Activated naive CD4-positive, alpha-beta T cell treated with anti-CD3 and anti-CD28 coated beads, Interleukin-2, amount 50 U/mL, for 72 hours (primary cell): Measurements from ENCODE around the gene HBA2. TPM values are rescaled to one million over a fixed set of nuclear protein-coding genes. Genes with fewer than 3 reads are reported as not detected.
"Not testable (repeated sequence)": the region's sequence is repeated elsewhere in the genome, so short reads cannot be mapped to it uniquely, and the experiment has no call there.

ENCODE experiments used
- ATAC-seq, 2 donors: fragments of 150-1000 bp; cut with Tn5 transposase; 2 replicates each; pipeline ENCODE4 v1.10.0; 2021; ENCODE audit warnings: mild to moderate bottlenecking in 2 of 2, moderate library complexity in 2 of 2
- DNase-seq, 2 donors: peaks; one replicate each; pipeline ENCODE4 v3.0.0; 2021 to 2022; ENCODE audit warnings: low spot score in 2 of 2
- H3K27ac Mint-ChIP-seq, 2 donors: one replicate each; pipeline ENCODE4 v1.8.0; 2022; ENCODE audit warnings: mild to moderate bottlenecking in 2 of 2, mixed read lengths in 2 of 2
- H3K36me3 Mint-ChIP-seq, 2 donors: one replicate each; pipeline ENCODE4 v1.8.0; 2022; ENCODE audit warnings: mixed read lengths in 2 of 2
- H3K9me3 Mint-ChIP-seq, 2 donors: one replicate each; pipeline ENCODE4 v1.8.0; 2022; ENCODE audit warnings: mixed read lengths in 2 of 2
- total RNA-seq, 2 donors: library from RNA; stranded (reverse); gene quantifications; one replicate each; pipeline ENCODE4 v1.2.3, GENCODE V29; 2022

HBA2 gene
- total RNA-seq, 2 donors from 2014 or later = not detected

DNA sequence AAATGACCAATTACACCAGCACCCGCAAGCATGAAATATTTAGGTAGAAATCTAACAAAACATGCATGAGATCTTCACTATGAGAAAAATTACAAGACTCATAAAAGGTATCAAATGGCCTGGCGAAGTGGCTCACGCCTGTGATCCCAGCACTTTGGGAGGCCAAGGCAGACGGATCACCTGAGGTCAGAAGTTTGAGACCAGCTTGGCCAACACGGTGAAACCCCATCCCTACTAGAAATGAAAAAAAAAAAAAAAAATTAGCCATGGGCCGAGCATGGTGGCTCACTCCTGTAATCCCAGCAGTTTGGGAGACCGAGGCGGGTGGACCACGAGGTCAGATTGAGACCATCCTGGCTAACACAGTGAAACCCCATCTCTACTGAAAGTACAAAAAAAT lies 31.4 kb downstream of the HBA2 start:
- DNase-seq, H3K27ac Mint-ChIP-seq, H3K9me3 Mint-ChIP-seq, ATAC-seq: not testable (repeated sequence)
- H3K36me3 Mint-ChIP-seq = peaks cover 9 to 12% of the 10 kb centered on the region in 2 donors

DNA sequence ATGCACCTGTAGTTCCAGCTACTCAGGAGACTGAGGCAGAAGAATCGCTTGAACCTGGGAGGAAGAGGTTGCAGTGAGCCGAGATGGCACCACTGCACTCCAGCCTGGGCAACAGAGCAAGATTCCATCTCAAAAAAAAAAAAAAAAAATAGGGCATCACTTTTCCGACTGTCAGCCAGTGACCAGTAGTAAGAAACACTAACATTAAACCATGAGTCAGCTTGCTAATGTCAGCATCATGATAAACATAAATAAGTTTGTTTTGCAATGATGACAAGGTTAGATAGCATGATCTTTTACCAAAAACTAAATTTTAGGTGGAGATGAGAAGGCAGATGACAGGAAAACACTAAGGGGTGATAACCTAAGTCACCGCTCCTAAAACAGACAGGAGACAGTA lies 36.7 kb downstream of the HBA2 start:
- not testable (repeated sequence) for H3K9me3 Mint-ChIP-seq, DNase-seq, ATAC-seq
- H3K36me3 Mint-ChIP-seq = peaks cover 10 to 12% of the 10 kb centered on the region in 2 donors
- H3K27ac Mint-ChIP-seq = peak overlapping the region in 1 of 2 donors; percentile 36

DNA sequence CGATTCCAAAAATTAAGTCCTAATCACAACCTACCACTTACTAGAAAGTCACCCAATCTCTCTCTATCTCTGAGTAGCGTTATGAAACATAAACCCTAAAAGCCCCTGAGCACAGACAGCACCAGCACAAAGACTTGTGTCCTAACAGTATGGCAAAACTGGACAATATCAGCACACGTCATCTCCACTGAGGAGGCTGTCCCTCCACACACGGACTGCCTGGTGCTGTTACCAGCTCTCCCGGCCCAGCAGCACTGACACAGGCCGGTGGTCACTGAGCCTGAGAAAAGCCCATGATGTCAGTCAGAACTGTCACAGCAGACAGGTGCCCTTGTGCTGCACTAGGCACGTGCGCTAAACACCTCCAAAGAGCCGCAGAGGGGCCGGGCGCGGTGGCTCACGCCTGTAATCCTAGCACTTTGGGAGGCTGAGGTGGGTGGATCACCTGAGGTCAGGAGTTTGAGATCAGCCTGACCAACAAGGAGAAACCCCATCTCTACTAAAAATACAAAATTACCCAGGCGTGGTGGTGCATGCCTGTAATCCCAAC lies 39.0 kb downstream of the HBA2 start:
- not testable (repeated sequence) for H3K9me3 Mint-ChIP-seq, H3K36me3 Mint-ChIP-seq, DNase-seq, ATAC-seq
- peak overlapping the region in 1 of 2 donors; percentile 52 for H3K27ac Mint-ChIP-seq

DNA sequence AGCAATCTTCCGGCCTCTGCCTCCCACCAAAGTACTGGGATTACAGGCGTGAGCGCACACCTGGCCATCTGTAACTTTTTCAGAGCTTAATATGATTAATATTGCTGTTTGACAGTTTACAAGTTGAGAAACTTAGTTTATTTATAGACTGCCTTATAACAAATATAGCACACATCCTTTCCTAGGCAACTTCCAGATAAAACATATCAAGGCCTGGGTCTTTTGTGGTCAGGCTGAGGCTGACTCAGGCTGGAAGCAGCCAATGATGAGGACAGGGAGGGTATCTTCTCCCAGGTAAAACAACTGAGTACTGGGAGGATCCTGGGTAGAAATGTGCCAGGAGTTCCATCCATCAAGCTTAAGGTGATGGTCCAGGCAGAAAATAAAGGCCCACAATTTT lies 40.3 kb downstream of the HBA2 start:
- no peaks in the 10 kb centered on the region for H3K9me3 Mint-ChIP-seq
- no peak for ATAC-seq
- H3K27ac Mint-ChIP-seq = peak overlapping the region in 1 of 2 donors; percentile 68
- no peak for DNase-seq
- peaks cover 3 to 6% of the 10 kb centered on the region in 2 donors for H3K36me3 Mint-ChIP-seq

DNA sequence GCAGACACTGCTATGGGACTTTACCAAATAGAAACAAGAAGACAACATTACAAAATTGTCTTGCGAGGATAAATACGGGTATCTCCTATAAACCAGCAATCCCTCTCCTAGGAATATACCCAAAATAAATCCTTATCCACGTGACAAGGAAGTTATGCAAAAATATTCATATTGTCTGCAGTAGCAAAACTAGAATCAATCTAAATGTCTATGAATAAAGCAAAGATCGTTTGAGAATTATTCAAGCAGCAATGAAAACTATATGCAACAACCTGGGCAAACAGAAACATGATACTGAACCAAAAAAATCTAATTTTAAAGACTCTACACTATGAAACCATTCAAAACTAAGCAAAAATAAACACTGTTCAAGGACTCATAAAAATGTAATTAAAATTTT lies 47.3 kb downstream of the HBA2 start:
- Mint-ChIP-seq H3K36me3 (no peaks in the 10 kb centered on the region), H3K27ac (peak overlapping the region in 1 of 2 donors; percentile 47), H3K9me3 (no peaks in the 10 kb centered on the region)
- no peak for DNase-seq
- no peak for ATAC-seq

Other genes starting within 250 kb of the HBA2 start
- gene POLR3K, start 119.3 kb upstream of the HBA2 start, total RNA-seq = 10 to 100 TPM; 40.6 to 44.3 TPM
- 10 to 100 TPM; 47.6 to 53.4 TPM for gene SNRNP25, start 119.0 kb upstream of the HBA2 start, total RNA-seq
- gene RHBDF1, start 100.2 kb upstream of the HBA2 start, total RNA-seq = under 1 TPM; 0.23 to 0.47 TPM
- gene MPG, start 94.7 kb upstream of the HBA2 start, total RNA-seq = 10 to 100 TPM; 32.6 to 65.6 TPM
- gene NPRL3, start 34.2 kb upstream of the HBA2 start, total RNA-seq = 10 to 100 TPM; 27.4 to 51.3 TPM
- not detected for gene HBZ, start 20.2 kb upstream of the HBA2 start, total RNA-seq
- not detected for gene HBM, start 6.9 kb upstream of the HBA2 start, total RNA-seq
- gene HBA1, start 3.8 kb downstream of the HBA2 start, total RNA-seq = not detected
- gene HBQ1, start 7.6 kb downstream of the HBA2 start, total RNA-seq = 1 to 10 TPM in 1 of 2 donors, not detected in 1; 2.1 TPM
- 10 to 100 TPM; 66.1 to 88.3 TPM for gene LUC7L, start 56.6 kb downstream of the HBA2 start, total RNA-seq
- gene FAM234A, start 61.9 kb downstream of the HBA2 start, total RNA-seq = 10 to 100 TPM in 1 of 2 donors, 1 to 10 TPM in 1; 3.8 to 11.5 TPM
- under 1 TPM in 1 of 2 donors, not detected in 1; 0.14 TPM for gene RGS11, start 103.1 kb downstream of the HBA2 start, total RNA-seq
- gene ARHGDIG, start 107.7 kb downstream of the HBA2 start, total RNA-seq = not detected
- gene PDIA2, start 110.3 kb downstream of the HBA2 start, total RNA-seq = not detected
- 10 to 100 TPM; 21.4 to 22.8 TPM for gene AXIN1, start 179.8 kb downstream of the HBA2 start, total RNA-seq
- 10 to 100 TPM; 77.9 to 97.7 TPM for gene MRPL28, start 197.7 kb downstream of the HBA2 start, total RNA-seq
- gene PGAP6, start 209.1 kb downstream of the HBA2 start, total RNA-seq = 10 to 100 TPM; 18.5 to 46.1 TPM
- 10 to 100 TPM; 15.6 to 58.4 TPM for gene NME4, start 224.3 kb downstream of the HBA2 start, total RNA-seq
- 10 to 100 TPM; 12.6 to 14.6 TPM for gene DECR2, start 229.0 kb downstream of the HBA2 start, total RNA-seq